ENCODE measurements around the gene TBC1D19.
"Not testable (repeated sequence)": the region's sequence is repeated elsewhere in the genome, so short reads cannot be mapped to it uniquely, and the experiment has no call there.

Gene TBC1D19

DNA sequence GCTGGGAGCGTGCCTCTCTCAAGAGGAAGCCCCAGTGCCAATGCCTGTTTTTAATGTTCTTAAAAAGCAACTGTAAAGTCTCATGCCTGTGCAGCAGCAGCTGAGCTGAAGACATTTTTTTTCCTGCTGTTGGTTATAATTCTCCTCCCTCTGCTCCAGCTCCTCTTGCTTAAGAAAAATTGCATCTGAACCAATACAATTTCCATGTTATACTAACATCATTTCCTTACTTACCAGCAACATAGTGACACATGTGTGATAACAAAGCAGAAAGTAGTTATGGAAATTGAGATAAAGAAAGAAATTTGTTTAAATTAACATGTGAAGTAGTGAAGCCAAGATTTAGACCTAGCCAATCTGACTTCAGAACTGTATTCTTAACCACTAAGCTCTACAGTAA is 101.4 kb downstream of the TBC1D19 start:
- DNase-seq (ENCODE audit: low read depth) = no peak

GRCh38 chr4:26687728-26688127 is 103.8 kb downstream of the TBC1D19 start:
- DNase-seq (ENCODE audit: low read depth) = peak; percentile 54

GRCh38 chr4:26690506-26690905 is 106.6 kb downstream of the TBC1D19 start:
- no peak for DNase-seq (ENCODE audit: low read depth)

- DNase-seq (ENCODE audit: low read depth) = no peak
Measured at GRCh38 chr4:26692014-26692726, 108.3 kb downstream of the TBC1D19 start.

DNA sequence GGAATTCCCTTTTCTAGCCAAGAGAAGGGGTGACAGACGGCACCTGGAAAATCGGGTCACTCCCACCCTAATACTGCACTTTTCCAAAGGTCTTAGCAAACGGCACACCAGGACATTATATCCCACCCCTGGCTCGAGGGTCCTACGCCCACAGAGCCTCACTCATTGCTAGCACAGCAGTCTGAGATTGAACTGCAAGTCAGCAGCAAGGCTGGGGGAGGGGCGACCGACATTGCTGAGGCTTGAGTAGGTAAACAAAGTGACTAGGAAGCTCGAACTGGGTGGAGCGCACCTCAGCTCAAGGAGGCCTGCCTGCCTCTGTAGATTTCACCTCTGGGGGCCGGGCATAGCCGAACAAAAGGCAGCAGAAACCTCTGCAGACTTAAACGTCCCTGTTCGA is 110.2 kb downstream of the TBC1D19 start:
- DNase-seq (ENCODE audit: low read depth) = not testable (repeated sequence)

- DNase-seq (ENCODE audit: low read depth) = no peak
Measured at GRCh38 chr4:26700110-26700509, 116.2 kb downstream of the TBC1D19 start.

- no peak for DNase-seq (ENCODE audit: low read depth)
Measured at GRCh38 chr4:26701095-26701494, 117.2 kb downstream of the TBC1D19 start.

- DNase-seq (ENCODE audit: low read depth) = peak; percentile 28
Measured at GRCh38 chr4:26701786-26702227, 117.9 kb downstream of the TBC1D19 start.

DNA sequence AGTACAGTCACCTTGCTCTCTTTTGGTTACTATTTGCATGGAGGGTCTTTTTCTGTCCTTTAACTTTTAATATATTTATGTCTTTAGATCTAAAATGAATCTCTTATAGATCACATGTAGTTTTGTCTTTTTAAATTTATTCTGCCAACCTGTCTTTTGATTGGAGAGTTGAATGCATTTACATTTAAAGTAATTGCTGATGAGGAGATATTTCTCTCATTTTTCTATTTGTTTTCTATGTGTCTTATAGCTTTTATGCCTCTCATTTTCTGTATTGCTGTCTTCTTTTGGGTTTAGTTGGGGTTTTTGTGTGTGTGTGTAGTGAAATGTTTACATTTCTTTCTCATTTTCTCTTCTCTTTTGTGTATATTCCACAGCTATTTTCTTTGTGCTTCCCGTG is 123.5 kb downstream of the TBC1D19 start:
- DNase-seq (ENCODE audit: low read depth) = no peak

DNA sequence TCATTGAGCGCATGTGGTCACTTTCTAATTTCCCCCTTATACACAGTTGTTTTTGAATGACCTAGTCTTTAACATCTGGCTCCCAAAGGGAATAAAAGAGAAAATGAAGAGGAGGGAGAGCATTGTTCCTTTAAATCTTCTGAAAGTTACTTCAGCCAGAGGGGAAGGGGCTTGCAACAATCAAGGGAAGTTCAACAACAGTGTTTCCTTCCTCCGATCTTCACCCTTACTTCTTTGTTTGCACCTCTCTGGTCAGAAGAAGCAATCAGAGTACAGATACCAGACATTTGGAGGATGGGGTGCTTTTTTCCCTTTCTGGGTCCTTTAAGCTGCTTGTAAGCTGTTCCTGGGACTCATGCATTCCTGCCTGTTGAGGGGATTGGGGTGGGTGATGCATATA is 125.4 kb downstream of the TBC1D19 start:
- DNase-seq (ENCODE audit: low read depth) = no peak

DNA sequence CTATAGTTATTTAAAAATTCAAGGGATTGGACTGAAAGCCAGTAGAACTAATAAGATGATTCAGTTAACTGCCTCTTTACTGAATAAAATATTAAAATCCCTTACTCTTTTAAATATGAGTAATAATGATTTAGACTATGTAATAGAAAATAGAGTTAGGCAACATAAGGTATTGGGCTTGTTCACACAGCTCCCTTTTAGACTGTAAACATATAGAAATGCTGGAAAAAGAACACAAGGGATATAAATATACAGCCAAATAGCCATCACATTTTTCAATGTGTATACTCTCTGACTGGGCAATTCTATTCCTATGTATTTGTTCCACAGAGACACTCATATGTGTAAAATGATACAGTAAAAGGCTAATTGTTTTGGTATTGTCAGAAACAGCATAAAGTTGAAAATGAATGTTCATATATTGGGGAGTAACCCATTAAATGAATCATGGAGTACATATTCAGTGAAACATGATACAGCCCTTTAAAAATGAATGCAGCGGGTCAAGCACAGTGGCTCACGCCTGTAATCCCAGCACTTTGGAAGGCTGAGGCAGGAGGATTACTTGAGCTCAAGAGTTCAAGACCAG is 129.8 kb downstream of the TBC1D19 start:
- no peak for DNase-seq (ENCODE audit: low read depth)

GRCh38 chr4:26715636-26716242 is 131.9 kb downstream of the TBC1D19 start:
- DNase-seq (ENCODE audit: low read depth) = no peak

DNA sequence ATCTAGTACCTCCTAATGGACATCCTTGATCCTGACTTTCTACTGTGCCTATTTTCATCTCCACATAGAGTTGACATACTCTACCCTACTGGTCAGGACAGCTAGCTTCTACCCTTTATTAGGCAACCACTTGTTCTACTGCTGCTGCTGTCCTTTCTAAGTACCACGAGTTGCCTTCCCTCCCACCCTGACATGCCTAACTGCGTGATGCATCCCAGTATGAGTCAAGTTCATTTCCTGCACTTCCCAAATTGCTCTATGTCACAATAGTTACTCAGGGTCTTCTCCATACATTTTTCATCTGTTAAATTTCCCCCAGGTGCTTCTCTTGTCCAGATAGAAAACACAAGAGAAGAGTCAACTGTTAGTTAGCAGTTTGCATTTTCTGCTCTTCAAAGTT is 133.4 kb downstream of the TBC1D19 start:
- peak; percentile 75 for DNase-seq (ENCODE audit: low read depth)

GRCh38 chr4:26719954-26720552 is 136.2 kb downstream of the TBC1D19 start:
- DNase-seq (ENCODE audit: low read depth) = peak; percentile 14

DNA sequence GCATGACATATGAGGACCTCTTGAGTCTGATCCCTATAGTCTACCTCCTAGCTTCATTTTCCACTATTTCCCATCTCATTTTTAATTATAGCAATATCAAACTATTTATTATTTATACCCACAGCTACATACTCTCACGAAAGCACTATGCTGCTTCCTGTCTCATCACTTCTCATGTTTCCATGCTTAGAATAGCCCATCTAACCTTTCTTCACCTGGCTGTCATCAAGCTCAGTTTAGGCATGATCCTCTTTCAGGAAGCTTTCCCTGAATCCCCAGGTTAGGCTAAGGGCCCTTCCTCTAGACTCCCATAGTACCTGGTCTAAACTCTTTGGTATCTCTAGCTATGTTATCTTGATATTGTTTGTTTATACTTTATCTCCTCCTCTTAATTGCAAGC is 137.8 kb downstream of the TBC1D19 start:
- no peak for DNase-seq (ENCODE audit: low read depth)

- no peak for DNase-seq (ENCODE audit: low read depth)
Measured at GRCh38 chr4:26723216-26723615, 139.3 kb downstream of the TBC1D19 start.

- no peak for DNase-seq (ENCODE audit: low read depth)
Measured at GRCh38 chr4:26724534-26724933, 140.7 kb downstream of the TBC1D19 start.

- DNase-seq (ENCODE audit: low read depth) = no peak
Measured at GRCh38 chr4:26726655-26727387, 142.9 kb downstream of the TBC1D19 start.

DNA sequence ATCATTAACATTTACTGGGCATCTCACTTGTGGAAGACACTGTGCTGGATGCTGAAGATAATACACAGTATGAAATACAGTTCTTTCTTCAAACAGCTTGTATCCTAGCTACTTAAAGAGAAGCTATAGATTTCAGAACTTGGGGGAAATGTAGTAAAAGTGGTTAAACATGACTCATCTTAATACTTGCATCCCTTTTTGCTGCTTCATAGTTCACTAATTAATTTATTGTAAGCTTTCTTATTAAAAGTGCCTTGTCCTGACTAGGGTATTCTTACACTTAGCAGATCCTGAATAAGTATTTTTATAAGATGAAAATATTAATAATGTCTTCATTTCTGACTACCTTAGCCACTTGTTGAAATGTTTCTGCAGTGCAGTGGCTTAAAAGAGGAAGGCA is 144.0 kb downstream of the TBC1D19 start:
- no peak for DNase-seq (ENCODE audit: low read depth)

DNA sequence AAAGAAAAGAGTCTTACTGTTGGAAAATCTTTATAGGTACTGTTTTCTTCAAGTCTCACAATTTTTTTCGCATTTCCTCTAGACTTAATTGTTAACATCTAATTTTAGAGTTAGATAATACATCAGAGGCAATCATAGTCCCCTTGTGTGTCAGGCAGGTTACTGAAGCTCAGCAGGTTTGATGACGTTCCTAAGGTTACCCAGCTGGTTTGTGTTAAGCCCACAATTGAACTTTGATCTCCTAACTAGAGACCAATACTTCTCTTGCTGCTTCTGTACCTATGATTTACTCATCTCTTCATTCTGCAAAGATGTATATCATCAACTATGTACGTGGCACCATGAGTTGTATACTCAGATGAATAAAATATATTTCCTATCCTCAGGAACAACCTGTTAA is 145.1 kb downstream of the TBC1D19 start:
- no peak for DNase-seq (ENCODE audit: low read depth)

GRCh38 chr4:26729547-26729946 is 145.7 kb downstream of the TBC1D19 start:
- no peak for DNase-seq (ENCODE audit: low read depth)

GRCh38 chr4:26731351-26732035 is 147.6 kb downstream of the TBC1D19 start:
- no peak for DNase-seq (ENCODE audit: low read depth)

Measured in stromal cell of bone marrow (primary cell).